GM12878 (cell line): ENCODE measurements around the gene SLC3A2.

Source experiments
- ETV6 ChIP-seq, 2 experiments: fragments of 450-650 bp in 1 of 2; IDR thresholded peaks in 1 of 2; conservative IDR thresholded peaks in 1 of 2; 2 replicates each; pipeline ENCODE4 v1.6.1; 2014; ENCODE audit warnings: antibody characterized with exemption in 1 of 2, borderline replicate concordance in 1 of 2, low read depth in 1 of 2, mild to moderate bottlenecking in 1 of 2, moderate library complexity in 1 of 2
- GABPA ChIP-seq: IDR thresholded peaks from 2 replicates; pipeline ENCODE4 v1.6.1; 2014; ENCODE audit warnings: antibody characterized with exemption, low read depth, mild to moderate bottlenecking, inconsistent platforms
- JUNB ChIP-seq: IDR thresholded peaks from 2 replicates; pipeline ENCODE4 v1.6.1; 2016; ENCODE audit warnings: antibody characterized with exemption, mild to moderate bottlenecking
- POLR2AphosphoS5 ChIP-seq: IDR thresholded peaks from 2 replicates; pipeline ENCODE4 v1.6.1; 2011; ENCODE audit warnings: mild to moderate bottlenecking, low read length, inconsistent platforms
- RAD21 ChIP-seq: IDR thresholded peaks from 2 replicates; pipeline ENCODE4 v1.6.1; 2011; ENCODE audit warnings: mild to moderate bottlenecking, low read depth, low read length, moderate library complexity; ENCODE audit not compliant: insufficient read depth
- RBBP5 ChIP-seq: fragments of 200-600 bp; sonication (generic); conservative IDR thresholded peaks from 2 replicates; pipeline ENCODE4 v1.6.1; 2016
- SIN3A ChIP-seq: IDR thresholded peaks from 2 replicates; pipeline ENCODE4 v1.6.1; 2012; ENCODE audit warnings: low read depth, low read length, improper control_type of control experiment
- SMAD5 ChIP-seq: IDR thresholded peaks from 2 replicates; pipeline ENCODE4 v1.6.1; 2016; ENCODE audit warnings: antibody characterized with exemption, low read depth
- SMC3 ChIP-seq: IDR thresholded peaks from 2 replicates; pipeline ENCODE4 v1.6.1; 2011; ENCODE audit warnings: low read length, improper control_type of control experiment, borderline replicate concordance
- TF ChIP-seq, protein P1 (sequence below): IDR thresholded peaks from 2 replicates; pipeline ENCODE4 v1.6.1; 2012; ENCODE audit warnings: mild to moderate bottlenecking, low read depth, low read length

DNA sequence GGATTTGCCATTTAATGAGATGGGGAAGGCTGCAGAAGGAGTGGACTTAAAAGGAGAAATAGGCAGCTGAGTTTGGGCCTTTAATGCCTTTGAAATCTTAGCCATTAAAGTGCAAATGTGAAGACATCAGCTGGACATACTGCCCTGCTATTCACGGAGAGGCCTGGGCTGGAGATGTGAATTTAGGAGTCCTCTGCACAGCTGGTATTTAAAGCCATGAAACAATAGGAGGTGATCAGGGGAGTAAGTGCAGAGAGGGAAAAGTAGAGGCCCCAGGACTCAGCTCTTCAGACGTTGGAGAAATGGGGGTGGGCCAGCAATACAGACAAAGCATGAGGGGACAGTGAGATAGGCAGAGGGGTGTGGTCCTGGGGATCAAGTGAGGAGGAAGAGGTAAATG lies 16.6 kb downstream of the SLC3A2 start:
- TF ChIP-seq ETV6 (conservative IDR thresholded peaks at IDR 0.05 in 1 of 2, IDR thresholded peaks at IDR 0.05 in 1 of 2; ENCODE audit: borderline replicate concordance in 1 of 2, low read depth in 1 of 2) (no peak), JUNB (no peak), SIN3A (no peak), POLR2AphosphoS5 (no peak), RAD21 (no peak), SMAD5 (no peak), RBBP5 (no peak), GABPA (no peak), SMC3 (no peak)
- TF ChIP-seq, protein P1, sequence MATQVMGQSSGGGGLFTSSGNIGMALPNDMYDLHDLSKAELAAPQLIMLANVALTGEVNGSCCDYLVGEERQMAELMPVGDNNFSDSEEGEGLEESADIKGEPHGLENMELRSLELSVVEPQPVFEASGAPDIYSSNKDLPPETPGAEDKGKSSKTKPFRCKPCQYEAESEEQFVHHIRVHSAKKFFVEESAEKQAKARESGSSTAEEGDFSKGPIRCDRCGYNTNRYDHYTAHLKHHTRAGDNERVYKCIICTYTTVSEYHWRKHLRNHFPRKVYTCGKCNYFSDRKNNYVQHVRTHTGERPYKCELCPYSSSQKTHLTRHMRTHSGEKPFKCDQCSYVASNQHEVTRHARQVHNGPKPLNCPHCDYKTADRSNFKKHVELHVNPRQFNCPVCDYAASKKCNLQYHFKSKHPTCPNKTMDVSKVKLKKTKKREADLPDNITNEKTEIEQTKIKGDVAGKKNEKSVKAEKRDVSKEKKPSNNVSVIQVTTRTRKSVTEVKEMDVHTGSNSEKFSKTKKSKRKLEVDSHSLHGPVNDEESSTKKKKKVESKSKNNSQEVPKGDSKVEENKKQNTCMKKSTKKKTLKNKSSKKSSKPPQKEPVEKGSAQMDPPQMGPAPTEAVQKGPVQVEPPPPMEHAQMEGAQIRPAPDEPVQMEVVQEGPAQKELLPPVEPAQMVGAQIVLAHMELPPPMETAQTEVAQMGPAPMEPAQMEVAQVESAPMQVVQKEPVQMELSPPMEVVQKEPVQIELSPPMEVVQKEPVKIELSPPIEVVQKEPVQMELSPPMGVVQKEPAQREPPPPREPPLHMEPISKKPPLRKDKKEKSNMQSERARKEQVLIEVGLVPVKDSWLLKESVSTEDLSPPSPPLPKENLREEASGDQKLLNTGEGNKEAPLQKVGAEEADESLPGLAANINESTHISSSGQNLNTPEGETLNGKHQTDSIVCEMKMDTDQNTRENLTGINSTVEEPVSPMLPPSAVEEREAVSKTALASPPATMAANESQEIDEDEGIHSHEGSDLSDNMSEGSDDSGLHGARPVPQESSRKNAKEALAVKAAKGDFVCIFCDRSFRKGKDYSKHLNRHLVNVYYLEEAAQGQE = no peak
